ENCODE results near the gene SLC10A7. TPM values are rescaled to one million over a fixed set of nuclear protein-coding genes. Genes with fewer than 3 reads are reported as not detected.

Gene SLC10A7
- total RNA-seq, 4 donors from 2014 or later: 12.0 to 56.1 (median 15.9) TPM

- intact Hi-C loops (cut with DNase I; ENCODE audit: low total_unique reads) (no loop called here), in situ Hi-C loops (cut with MboI; ENCODE audit: low pct_ligation_motif_present in 1 of 4, low pct_unique_long_range_greater_than_20kb in 1 of 4, low sequenced_read_pairs in 3 of 4) (no loop called here)
- TF ChIP-seq POLR2AphosphoS5 (IDR thresholded peaks at IDR 0.05) (no peak), POLR2A (IDR thresholded peaks at IDR 0.05) (no peak), EP300 (IDR thresholded peaks at IDR 0.05; ENCODE audit: low read depth) (no peak), CTCF (IDR thresholded peaks at IDR 0.05) (no peak)
- H3K27me3 ChIP-seq: no peaks in the 10 kb centered on the region
- no peak overlapping the region for H3K4me3 ChIP-seq
- no peaks in the 10 kb centered on the region for H3K9me3 ChIP-seq
- WGBS, 2 donors (ENCODE audit: low coverage in 1 of 2): 71 to 90% methylated on average over 1 to 2 of the region's 2 CpGs
- no peaks in the 10 kb centered on the region for H3K36me3 ChIP-seq
- no peaks in the 10 kb centered on the region for H3K4me1 ChIP-seq
- H3K27ac ChIP-seq: no peak overlapping the region
- no peak for DNase-seq
Observed at GRCh38 chr4:146292508-146292907, 229.2 kb downstream of the SLC10A7 start.

DNA sequence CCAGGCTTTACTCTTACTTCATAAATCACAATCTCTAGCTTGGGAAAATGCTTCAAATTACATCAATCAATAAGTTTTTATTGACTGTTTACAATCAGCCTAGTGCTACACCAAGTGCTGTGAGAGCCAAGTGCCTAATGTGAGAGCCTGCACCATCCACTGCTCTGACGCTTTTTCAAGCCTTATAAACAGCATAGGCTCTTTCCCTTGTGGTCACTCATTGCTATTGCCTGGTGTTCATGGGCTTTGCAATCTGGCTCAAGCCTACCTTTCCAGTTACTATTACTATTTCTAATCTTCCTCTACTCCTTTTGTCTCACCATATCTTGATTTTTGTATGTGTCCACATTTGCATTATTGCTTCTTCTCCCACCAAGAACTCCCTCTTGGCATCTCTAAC, 230.4 kb downstream of the SLC10A7 start:
- Histone ChIP-seq H3K4me3 (no peak overlapping the region), H3K27me3 (no peaks in the 10 kb centered on the region), H3K9me3 (no peaks in the 10 kb centered on the region), H3K36me3 (no peaks in the 10 kb centered on the region), H3K27ac (no peak overlapping the region), H3K4me1 (no peaks in the 10 kb centered on the region)
- 96% methylated on average over 1 of the region's 1 CpG; no CpG with 5 or more reads in 1 of the 2 donors for WGBS, 2 donors (ENCODE audit: low coverage in 1 of 2)
- TF ChIP-seq POLR2AphosphoS5 (IDR thresholded peaks at IDR 0.05) (no peak), CTCF (IDR thresholded peaks at IDR 0.05) (no peak), EP300 (IDR thresholded peaks at IDR 0.05; ENCODE audit: low read depth) (no peak), POLR2A (IDR thresholded peaks at IDR 0.05) (no peak)
- no peak for DNase-seq
- intact Hi-C loops (cut with DNase I; ENCODE audit: low total_unique reads) (no loop called here), in situ Hi-C loops (cut with MboI; ENCODE audit: low pct_ligation_motif_present in 1 of 4, low pct_unique_long_range_greater_than_20kb in 1 of 4, low sequenced_read_pairs in 3 of 4) (no loop called here)

GRCh38 chr4:146288193-146288592, 233.5 kb downstream of the SLC10A7 start:
- in situ Hi-C loops (cut with MboI; ENCODE audit: low pct_ligation_motif_present in 1 of 4, low pct_unique_long_range_greater_than_20kb in 1 of 4, low sequenced_read_pairs in 3 of 4) (no loop called here), intact Hi-C loops (cut with DNase I; ENCODE audit: low total_unique reads) (no loop called here)
- Histone ChIP-seq H3K27me3 (no peaks in the 10 kb centered on the region), H3K27ac (no peak overlapping the region), H3K4me3 (no peak overlapping the region), H3K9me3 (no peaks in the 10 kb centered on the region), H3K4me1 (no peaks in the 10 kb centered on the region), H3K36me3 (no peaks in the 10 kb centered on the region)
- WGBS, 2 donors (ENCODE audit: low coverage in 1 of 2): 89 to 93% methylated on average over 3 to 4 of the region's 4 CpGs
- DNase-seq: no peak
- TF ChIP-seq POLR2A (IDR thresholded peaks at IDR 0.05): no peak
- no peak for TF ChIP-seq EP300 (IDR thresholded peaks at IDR 0.05; ENCODE audit: low read depth)
- no peak for TF ChIP-seq CTCF (IDR thresholded peaks at IDR 0.05)
- no peak for TF ChIP-seq POLR2AphosphoS5 (IDR thresholded peaks at IDR 0.05)

- TF ChIP-seq EP300 (IDR thresholded peaks at IDR 0.05; ENCODE audit: low read depth) (no peak), CTCF (IDR thresholded peaks at IDR 0.05) (no peak), POLR2A (IDR thresholded peaks at IDR 0.05) (no peak), POLR2AphosphoS5 (IDR thresholded peaks at IDR 0.05) (no peak)
Observed at GRCh38 chr4:146285037-146285436, 236.7 kb downstream of the SLC10A7 start.

More at GRCh38 chr4:146285037-146285436, 236.7 kb downstream of the SLC10A7 start:
- Histone ChIP-seq H3K27ac (no peak overlapping the region), H3K4me3 (no peak overlapping the region), H3K4me1 (no peaks in the 10 kb centered on the region), H3K27me3 (no peaks in the 10 kb centered on the region), H3K36me3 (no peaks in the 10 kb centered on the region), H3K9me3 (no peaks in the 10 kb centered on the region)
- intact Hi-C loops (cut with DNase I; ENCODE audit: low total_unique reads) (no loop called here), in situ Hi-C loops (cut with MboI; ENCODE audit: low pct_ligation_motif_present in 1 of 4, low pct_unique_long_range_greater_than_20kb in 1 of 4, low sequenced_read_pairs in 3 of 4) (no loop called here)
- DNase-seq: no peak
